GM18858 (cell line): Measurements from ENCODE around the gene TOP1.
"Not testable (repeated sequence)": the region's sequence is repeated elsewhere in the genome, so short reads cannot be mapped to it uniquely, and the experiment has no call there.

Experiments used
- ATAC-seq: cut with Tn5 transposase; IDR thresholded peaks from one replicate; pipeline ENCODE4 v1.9.1; 2021; ENCODE audit not compliant: unreplicated experiment

TOP1 gene

DNA sequence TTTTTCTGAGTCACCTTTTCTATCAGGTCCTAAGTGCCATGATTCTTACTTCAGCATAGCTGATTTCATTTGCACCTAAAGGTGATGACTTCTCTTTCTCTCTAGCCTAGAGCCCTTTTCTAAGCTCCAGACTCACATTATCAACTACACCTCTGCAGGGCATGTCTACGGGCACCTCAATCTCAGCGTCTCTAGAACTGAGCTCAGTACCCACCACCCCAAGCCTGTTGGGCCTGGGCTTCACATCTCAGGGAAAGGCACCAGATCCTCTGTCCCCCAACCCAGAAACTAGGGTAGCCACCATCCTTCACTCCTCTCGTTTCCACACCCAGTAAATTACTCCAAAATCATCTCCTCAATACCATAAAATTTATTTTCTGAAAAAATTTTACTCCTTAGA lies 98.1 kb downstream of the TOP1 start:
- ATAC-seq = no peak

GRCh38 chr20:41128317-41128716 lies 99.7 kb downstream of the TOP1 start:
- not testable (repeated sequence) for ATAC-seq

DNA sequence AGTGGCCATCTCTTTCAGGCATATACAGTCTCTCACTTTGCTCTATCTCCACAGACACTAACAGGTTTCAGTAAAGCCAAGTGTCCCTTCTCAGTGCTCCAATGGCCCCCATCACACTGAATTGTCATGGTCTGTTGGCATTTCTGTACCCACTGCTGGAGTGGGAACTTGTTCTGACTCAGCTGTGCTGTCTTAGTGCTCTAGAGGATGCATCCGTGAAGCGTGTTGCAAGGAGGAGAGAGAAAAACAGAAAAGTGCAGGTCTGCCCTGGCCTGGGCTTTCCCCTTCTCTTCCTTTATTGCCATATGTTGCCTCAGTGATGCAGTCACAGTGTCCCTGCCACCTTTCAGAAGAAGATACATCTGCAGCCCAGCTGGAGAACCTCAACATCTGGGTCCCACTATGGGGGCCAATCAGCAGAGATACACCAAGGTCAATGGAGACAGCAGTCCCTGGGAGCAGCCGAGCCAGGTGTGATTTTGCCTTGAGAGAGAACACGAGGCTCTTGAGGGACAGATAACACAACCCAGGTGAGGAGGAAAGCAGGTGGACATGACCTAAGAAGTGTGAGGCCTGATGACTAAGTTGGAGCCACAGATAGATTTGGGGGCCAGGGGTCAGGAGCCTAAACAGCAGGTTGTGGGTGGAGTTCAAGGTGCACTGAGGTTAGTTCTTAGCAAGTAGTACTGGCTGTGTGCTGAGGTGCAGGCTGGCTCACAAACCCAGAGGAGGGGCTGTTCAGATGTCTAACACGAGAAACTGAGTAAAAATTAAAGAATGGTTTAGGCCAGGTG lies 103.2 kb downstream of the TOP1 start:
- ATAC-seq = no peak

- not testable (repeated sequence) for ATAC-seq
These were observed 103.8 kb downstream of the TOP1 start for GRCh38 chr20:41132388-41132775.

DNA sequence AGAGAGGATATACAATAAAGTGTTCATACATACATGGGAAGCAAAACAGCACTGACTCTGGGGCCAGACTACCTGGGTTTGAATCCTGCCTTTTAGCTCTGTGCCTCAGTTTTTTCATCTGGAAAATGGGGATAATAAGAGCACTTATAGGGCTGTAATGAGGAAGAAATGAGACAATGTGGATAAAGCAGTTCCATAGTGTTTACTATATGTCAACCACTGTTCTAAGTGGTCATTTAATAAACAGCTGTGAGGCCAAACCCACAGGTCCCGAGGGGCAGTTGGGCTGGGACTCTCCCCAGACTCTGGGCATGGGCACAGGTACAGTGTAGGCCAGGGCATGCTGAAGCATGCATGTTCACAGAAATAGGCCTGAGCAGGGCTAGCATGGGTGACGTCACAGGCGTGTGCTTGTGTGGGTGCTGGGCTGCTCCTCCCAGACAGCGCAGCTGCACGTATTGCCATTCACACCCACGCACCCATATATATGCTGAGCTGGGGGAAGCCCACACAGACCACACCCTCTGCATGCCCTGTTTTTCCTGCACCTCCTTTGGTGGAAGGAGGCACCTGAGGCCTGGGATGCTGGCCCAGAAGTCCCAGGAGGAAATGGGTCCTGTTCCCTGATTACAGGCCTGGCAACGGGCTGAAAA lies 105.2 kb downstream of the TOP1 start:
- ATAC-seq = no peak

DNA sequence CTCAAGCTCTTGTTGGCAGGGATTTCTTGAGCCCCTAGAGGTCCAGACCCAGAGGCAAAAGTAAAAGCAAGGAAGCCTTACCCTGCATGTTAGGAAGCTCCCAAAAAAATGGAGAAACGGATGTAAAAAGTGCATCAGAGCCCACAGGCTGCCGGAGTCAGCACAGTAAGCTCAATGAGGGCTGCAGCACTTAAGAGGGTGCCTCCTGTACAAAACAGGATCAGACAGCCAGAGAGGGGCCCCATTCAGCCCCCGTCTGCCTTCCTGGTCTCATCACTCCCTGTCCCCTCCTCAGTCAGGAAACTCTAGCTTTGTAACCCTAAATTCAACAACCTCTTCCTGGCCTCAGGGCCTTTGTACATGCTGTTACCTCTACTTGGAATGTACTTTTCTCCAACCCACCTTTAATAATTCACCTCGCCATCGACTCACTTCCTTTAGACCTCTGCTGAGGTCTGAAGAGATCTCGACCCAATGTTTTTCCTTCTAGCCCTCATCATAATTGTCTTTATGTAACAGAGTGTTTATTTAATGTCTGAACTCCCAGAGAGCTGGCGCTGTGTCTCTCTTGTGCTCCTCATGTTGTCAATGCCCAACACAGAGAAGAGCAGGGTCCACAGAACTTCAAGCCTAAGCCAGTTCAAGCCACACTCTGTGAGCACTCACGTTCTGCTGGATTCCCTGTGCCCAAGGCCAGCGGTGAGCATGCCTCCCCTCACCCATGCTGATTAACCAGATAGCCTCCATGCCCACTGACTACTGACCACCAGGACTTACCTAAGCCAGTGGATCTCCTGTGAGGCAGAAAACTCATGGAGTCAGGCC lies 106.0 kb downstream of the TOP1 start:
- no peak for ATAC-seq

- no peak for ATAC-seq
These were observed 106.7 kb downstream of the TOP1 start for GRCh38 chr20:41135187-41135887.

DNA sequence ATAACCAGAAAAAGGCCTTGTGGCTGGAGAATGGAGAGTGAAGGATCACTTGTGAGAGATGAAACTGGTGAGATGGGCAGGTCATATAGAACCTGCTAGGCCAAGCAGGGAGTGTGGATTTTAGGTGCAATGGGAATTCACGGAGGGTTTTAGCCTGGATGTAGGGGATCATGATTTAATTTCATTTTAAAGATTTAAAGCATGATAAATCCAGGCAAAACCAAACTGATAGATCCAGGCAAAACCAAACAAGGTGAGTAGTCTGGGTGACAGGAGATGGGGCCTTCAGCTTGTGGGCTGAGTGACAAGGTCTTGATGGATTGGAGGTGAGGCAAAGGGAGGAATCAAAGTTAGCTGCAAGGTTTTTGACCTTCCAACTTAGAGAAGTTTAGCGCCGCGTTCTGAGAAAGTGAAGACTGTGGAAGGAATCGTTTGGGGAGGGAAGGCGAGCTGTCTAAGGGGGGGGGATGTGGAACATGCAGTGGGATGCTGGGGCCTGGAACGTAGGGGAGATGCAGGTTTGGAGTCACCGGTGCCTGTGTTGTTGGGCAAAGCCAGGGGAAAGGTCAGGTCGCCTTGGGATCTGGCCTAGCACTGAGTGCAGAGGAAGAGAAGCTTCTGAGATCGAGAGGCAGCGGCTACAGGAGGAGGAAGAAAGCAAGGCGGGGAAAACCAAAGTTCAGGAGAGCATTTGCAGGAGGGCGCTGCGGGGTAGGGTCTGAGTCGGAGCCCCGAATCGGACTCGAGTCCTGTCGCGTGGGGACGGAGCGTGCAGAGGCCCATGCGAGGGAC lies 107.5 kb downstream of the TOP1 start:
- no peak for ATAC-seq

DNA sequence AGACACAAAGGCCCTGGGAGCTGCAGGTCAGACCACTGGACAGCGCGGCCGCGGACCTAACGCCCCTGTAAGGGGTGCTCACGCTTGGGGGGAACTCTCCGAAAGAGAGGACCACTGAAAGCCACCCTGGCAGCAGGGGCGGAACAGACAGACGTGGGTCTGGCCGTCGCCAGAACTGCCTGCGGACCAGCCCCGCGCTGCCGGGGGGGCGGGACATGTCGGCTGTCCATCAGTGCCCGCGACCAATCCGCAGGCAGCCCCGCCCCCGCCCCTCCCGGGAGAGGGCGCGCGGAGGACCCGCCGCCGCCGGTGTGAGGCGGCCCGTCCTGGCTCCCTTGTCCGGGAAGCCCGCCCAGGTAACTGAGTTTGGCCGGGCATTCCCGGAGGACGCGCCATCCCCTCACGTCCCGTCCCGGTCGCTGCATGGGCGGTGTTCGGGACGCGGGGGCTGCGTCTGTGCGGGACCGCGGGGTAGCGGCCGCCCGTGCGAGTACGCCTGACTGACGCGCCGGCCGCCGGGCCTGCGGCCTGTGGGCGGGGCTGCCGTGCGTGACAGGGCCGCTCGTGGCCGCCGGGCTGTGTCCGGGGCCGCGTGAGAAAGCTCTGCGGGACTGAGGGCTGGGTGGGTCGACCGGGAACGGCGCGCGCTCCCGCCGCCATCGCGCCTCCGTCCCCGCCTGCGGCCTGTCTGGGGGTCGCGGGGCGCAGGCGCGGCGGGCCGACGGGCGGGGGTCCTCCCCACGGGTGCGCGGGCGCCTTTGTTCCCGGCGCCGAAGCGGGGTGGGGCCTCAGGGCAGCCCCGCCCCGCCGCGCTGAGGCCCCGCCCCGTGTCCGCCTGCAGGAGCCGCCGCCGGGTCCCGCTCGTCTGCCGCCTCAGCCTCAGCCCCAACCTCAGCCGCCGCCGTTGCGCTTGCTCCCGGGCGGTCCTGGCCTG lies 108.3 kb downstream of the TOP1 start, which contains the start of gene PLCG1:
TSS of gene PLCG1 (plus strand) at position 864 of the 934 bp plus-strand sequence. CDS start 99 bp downstream, outside the sequence.
- ATAC-seq = peak; percentile 29

- no peak for ATAC-seq
These were observed 109.2 kb downstream of the TOP1 start for GRCh38 chr20:41137614-41138474.

DNA sequence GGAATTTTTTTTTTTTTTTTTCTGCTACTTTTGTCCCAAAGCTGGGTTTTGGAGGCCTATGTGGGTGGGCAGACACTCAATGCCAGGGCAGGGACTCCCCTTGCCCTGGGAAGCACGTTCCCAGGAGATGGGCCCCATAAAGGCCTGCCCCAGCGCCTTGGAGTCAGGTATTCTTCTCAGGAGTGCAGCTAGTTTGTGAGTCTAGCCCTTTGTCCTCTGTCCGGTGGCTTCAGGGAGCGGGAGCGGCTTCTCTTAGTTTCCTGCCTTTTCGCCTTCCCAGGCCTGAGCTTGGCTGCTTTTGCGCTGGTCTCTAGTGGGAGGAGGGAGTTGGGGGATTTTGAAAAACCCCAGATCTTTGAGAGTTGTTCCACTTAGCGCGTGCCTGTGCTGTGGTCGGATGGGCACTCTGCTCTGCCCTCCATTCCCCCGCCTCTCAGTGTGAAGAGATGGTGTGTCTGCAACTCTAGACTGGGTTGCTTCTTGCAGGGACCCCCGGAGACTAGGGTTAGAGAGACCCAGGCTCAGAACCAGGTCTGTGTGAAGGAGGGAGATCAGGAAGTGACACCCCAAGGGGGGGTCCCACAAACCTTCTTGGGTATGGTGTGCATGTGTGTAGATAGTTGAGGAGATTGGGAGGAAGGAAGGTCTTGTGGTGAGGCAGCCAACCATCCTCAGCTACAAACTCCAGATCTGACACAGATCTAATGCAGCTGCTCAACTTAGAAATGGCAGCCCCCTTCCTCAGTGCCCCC lies 110.0 kb downstream of the TOP1 start:
- no peak for ATAC-seq

GRCh38 chr20:41139227-41140093 lies 110.8 kb downstream of the TOP1 start:
- no peak for ATAC-seq

DNA sequence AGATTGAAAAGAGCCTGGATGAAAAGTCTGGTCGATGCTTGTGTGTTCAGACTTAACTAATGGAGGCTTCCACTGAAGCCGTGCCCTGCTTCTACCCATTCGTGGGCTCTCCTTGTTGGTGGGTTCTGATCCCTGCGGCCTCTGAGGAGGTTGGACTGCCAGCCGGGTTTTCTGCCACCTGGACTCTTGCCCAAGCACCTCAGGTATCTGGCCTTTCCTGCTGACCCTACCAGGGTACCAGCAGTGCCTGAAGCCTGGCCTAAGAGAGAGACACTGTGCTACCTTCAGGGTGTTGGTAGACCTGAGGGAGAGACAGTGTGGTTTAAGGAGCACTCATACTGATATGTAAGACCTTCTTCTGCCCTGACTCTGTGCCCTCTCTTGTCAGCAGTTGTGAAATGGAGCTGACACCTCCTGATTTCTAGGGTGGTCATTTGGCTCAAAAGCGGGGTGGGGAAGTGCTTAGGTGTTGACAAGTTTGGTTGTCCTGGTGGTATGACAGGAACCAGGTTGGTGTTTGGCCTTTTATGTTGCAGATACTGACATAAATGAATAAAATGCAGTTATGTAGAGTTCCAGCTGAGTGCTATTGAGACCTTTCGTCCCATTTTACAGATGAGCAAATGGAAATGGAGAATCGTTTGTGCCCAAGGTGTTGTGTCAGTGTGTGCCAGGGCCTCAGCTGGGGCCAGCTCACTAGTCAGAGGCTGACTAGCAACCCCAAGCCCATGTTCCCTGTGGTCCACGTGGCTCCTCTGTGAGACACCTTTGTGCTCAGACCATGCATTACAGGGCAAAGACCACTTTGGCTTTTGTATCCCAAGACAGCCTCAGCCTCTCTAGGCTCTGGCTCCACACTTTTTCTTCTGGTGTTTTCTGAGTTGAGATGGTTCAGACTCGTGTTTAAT lies 111.9 kb downstream of the TOP1 start:
- no peak for ATAC-seq

GRCh38 chr20:41141153-41141815 lies 112.7 kb downstream of the TOP1 start:
- ATAC-seq = no peak

- ATAC-seq = no peak
These were observed 113.6 kb downstream of the TOP1 start for GRCh38 chr20:41142245-41142644.
